Aorta (tissue), 5 donors: Measurements from ENCODE around the gene FGD6. TPM values are rescaled to one million over a fixed set of nuclear protein-coding genes. Genes with fewer than 3 reads are reported as not detected.
"Not testable (repeated sequence)": the region's sequence is repeated elsewhere in the genome, so short reads cannot be mapped to it uniquely, and the experiment has no call there.

Source experiments
- ATAC-seq: fragments of 200-7000 bp; cut with Tn5 transposase; one replicate; pipeline ENCODE4 v1.9.1; 2022; ENCODE audit warnings: moderate library complexity; ENCODE audit not compliant: low FRiP score
- DNase-seq, 2 donors: peaks; one replicate each; pipeline ENCODE4 v3.0.0-alpha.2; 2020
- H3K27ac ChIP-seq, 2 donors: one replicate each; pipeline ENCODE4 v1.5.1; 2013; ENCODE audit warnings: low read length in 2 of 2, mild to moderate bottlenecking in 2 of 2, moderate library complexity in 2 of 2, control low read depth in 1 of 2, inconsistent platforms in 1 of 2, low read depth in 1 of 2
- H3K27me3 ChIP-seq, 2 donors: one replicate each; pipeline ENCODE4 v1.6.1; 2013; ENCODE audit warnings: control low read depth in 1 of 2, low read length in 1 of 2, mild to moderate bottlenecking in 1 of 2, moderate library complexity in 1 of 2; ENCODE audit not compliant: insufficient read depth in 2 of 2, control insufficient read depth in 1 of 2
- H3K36me3 ChIP-seq, 2 donors: one replicate each; pipeline ENCODE4 v1.6.1; 2013; ENCODE audit warnings: control low read depth in 1 of 2, low read length in 1 of 2, mild to moderate bottlenecking in 1 of 2; ENCODE audit not compliant: insufficient read depth in 2 of 2, control insufficient read depth in 1 of 2
- H3K4me1 ChIP-seq, 2 donors: one replicate each; pipeline ENCODE4 v1.6.1; 2013; ENCODE audit warnings: low read length in 2 of 2, control low read depth in 1 of 2, mild to moderate bottlenecking in 1 of 2, moderate library complexity in 1 of 2; ENCODE audit not compliant: insufficient read depth in 2 of 2, control insufficient read depth in 1 of 2
- H3K4me3 ChIP-seq, 2 donors: one replicate each; pipeline ENCODE4 v1.5.1; 2013; ENCODE audit warnings: low read length in 2 of 2, control low read depth in 1 of 2, mild to moderate bottlenecking in 1 of 2
- H3K9me3 ChIP-seq: one replicate; pipeline ENCODE4 v1.6.1; 2013; ENCODE audit warnings: mild to moderate bottlenecking, low read length; ENCODE audit not compliant: control insufficient read depth
- WGBS, 2 donors: extraction: QIAGEN DNeasy Blood & Tissue Kit; methylation state at CpG; one replicate each; pipeline ENCODE4 v1.1.7; 2013; 5-methylcytosine and 5-hydroxymethylcytosine counted together
- intact Hi-C, 2 donors: fragments of 100-400 bp; cut with DNase I; formaldehyde crosslinking; loops; one replicate each; pipeline versions ENCODE4 v1.14.2 to v1.15.0; 2022
- polyA plus RNA-seq, 2 donors: library from polyadenylated mRNA; stranded (reverse); fragments of 200-250 nt; gene quantifications; one replicate each; pipeline ENCODE4 v1.2.3, GENCODE V29; 2013
- total RNA-seq, 2 donors: library from RNA; stranded (reverse); fragmentation: NEBNext Ultra II Directional; extraction: Animal tissue kit (Norgen Biotek cat#: 25700); gene quantifications; one replicate each; pipeline ENCODE4 v1.2.1, GENCODE V29; 2021
- donor health status: healthy with polysubstance abuse.
- donor health status: Bipolar disorder and iron deficiency.
- donor health status: DM: no; HTN: no; CAD: no.
- donor health status: DM: no; HTN: no; CAD: no.
- donor health status: DM: yes; HTN: yes; CAD: no.

Gene FGD6
- total and polyA plus RNA-seq, 4 donors, result 0.95 to 15.5 (median 5.1) TPM

DNA sequence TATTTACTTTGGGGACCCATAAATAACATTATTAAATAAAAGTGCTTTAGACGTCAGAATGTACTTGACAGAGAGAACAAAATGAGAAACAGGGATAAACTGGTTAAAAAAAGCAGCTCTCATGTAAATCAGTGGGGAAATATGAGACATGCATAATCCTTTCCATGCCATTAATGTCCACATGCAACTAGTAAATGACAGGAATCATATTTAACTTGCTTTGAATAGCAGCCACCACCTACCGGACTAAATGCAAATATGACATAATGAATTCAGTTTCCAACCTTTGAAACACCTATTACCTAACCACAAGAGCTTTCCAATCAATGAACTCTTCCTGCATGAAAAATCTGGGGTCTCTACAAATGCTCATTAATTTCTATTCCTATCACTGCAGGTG lies 19.6 kb downstream of the FGD6 start:
- Histone ChIP-seq H3K27ac (no peak overlapping the region), H3K27me3 (no peaks in the 10 kb centered on the region), H3K9me3 (no peaks in the 10 kb centered on the region), H3K4me1 (peaks cover 0 to under 1% of the 10 kb centered on the region in 2 donors), H3K4me3 (no peak overlapping the region), H3K36me3 (no peaks in the 10 kb centered on the region)
- ATAC-seq, result no peak
- DNase-seq, result no peak
- intact Hi-C loops, result no loop called here
- 92 to 97% methylated on average over 2 of the region's 2 CpGs for WGBS, 2 donors

DNA sequence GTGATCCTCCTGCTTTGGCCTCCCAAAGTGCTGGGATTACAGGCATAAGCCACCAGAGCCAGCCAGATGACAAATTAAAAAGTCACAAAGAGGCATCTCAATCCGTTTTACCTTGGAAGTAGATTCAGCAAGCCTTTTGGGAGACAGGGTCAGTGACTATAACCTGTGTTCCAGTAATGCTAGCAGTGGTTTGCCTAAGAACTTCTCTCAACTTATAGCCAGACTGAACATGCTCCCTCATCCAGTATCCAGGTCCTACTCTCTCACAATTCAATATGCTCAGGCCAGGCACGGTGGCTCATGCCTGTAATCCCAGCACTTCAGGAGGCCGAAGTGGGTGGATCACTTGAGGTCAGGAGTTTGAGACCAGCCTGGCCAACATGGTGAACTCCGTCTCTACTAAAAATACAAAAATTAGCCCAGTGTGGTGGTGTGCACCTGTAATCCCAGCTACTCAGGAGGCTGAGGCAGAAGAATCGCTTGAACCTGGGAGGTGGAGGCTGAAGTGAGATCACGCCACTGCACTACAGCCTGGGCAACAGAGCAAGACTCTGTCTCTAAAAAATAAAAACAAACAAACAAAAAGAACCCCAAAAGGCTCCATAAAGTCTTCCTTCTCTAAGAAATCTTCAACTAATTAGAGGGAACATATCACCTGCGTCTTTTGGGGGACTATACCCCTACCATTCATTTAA lies 20.2 kb downstream of the FGD6 start:
- ATAC-seq, H3K4me3 ChIP-seq, H3K9me3 ChIP-seq, H3K27ac ChIP-seq, intact Hi-C loops, H3K27me3 ChIP-seq, H3K36me3 ChIP-seq, H3K4me1 ChIP-seq, DNase-seq: not testable (repeated sequence)
- 94 to 96% methylated on average over 7 of the region's 7 CpGs for WGBS, 2 donors

DNA sequence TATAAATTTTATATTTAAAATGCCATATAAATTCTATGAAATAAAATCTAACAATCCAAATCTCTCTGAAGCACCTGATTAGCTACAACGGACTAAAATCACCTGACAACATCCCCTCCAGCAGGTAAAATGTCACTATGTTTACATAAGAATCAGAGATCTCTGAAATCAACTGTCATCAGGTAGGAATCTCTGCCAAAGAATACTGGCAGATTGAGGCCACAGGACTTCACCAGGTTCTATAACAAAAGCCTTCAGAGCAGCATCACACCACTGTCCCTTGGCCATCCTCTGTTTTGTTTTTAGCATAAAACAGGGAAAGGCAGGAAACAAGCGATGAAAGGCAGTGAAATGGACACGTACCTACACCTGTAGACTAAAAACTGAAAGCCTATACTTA lies 22.1 kb downstream of the FGD6 start:
- DNase-seq (no peak), ATAC-seq (no peak)
- Histone ChIP-seq H3K9me3 (no peaks in the 10 kb centered on the region), H3K4me3 (no peak overlapping the region), H3K36me3 (no peaks in the 10 kb centered on the region), H3K27me3 (no peaks in the 10 kb centered on the region), H3K4me1 (no peaks in the 10 kb centered on the region), H3K27ac (no peak overlapping the region)
- WGBS, 2 donors, result 94 to 95% methylated on average over 3 of the region's 3 CpGs
- intact Hi-C loops, result no loop called here

DNA sequence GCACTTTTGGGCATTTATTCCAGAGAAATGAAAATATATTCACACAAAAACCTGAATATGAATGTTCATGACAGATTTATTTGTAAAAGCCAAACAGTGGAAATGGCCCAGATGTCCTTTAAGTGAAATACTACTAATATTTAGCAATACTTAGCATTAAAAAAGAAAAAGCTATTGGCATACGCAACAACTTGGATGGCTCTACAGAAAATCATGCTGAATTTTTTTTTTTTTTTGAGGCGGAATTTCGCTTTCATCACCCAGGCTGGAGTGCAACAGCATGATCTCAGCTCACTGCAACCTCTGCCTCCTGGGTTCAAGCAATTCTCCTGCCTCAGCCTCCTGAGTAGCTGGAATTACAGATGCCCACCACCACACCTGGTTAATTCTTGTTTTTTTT lies 24.1 kb downstream of the FGD6 start:
- Histone ChIP-seq H3K4me1 (no peaks in the 10 kb centered on the region), H3K4me3 (no peak overlapping the region), H3K9me3 (no peaks in the 10 kb centered on the region), H3K27ac (no peak overlapping the region), H3K36me3 (no peaks in the 10 kb centered on the region), H3K27me3 (no peaks in the 10 kb centered on the region)
- intact Hi-C loops, result no loop called here
- WGBS, 2 donors, result 96 to 98% methylated on average over 3 of the region's 3 CpGs
- ATAC-seq (no peak), DNase-seq (no peak)

DNA sequence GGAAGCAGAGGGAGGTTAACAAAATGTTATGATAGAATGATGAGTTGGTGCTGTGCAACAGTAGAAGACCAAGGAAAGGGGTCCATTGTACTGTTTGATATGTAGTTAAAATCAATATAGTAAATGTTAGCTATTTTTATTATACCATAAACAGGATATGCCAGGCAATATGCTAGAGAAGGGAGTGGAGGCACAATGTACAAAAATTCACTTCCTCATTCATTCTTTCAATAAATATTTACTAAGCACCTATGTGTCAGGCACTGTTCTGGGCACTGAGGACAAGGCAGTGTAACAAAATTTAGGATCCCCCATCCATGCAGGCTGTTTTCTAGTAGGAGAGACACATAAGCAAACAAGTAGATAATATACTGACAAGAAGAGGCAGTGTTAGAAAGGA lies 25.0 kb downstream of the FGD6 start:
- intact Hi-C loops, result no loop called here
- H3K4me1 ChIP-seq, result no peaks in the 10 kb centered on the region
- DNase-seq (no peak), ATAC-seq (no peak)
- H3K9me3 ChIP-seq, result no peaks in the 10 kb centered on the region
- no peak overlapping the region for H3K4me3 ChIP-seq
- no peak overlapping the region for H3K27ac ChIP-seq
- no peaks in the 10 kb centered on the region for H3K36me3 ChIP-seq
- no peaks in the 10 kb centered on the region for H3K27me3 ChIP-seq

DNA sequence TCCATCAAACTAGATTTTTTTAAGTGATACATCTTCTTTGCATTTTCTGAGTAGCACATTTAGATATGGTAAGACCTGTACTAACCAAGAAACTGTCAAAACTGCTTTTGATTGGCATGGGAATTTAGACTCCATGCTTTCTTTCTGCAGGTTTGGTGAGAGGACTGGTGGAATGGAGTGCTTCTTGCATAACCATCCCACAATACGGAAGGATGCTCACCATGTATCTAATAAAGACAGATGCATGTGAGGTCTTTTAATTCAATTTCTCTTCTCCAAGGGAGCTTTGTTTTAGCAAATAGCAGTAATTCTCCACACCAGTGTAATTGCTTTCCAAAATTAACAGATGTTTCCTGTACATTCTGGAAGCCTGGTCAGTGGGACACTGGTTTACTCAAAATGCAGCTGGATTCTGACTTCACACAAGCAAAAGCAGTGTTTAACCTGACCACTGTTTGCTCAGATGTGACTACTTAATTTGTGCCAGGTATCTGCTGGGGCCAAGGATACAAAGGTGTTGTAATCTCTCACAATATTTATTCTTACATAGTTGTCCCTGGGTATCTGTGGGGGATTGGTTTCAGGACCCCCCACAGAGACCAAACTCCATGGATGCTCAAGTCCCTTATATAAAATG lies 26.1 kb downstream of the FGD6 start:
- Histone ChIP-seq H3K4me1 (no peaks in the 10 kb centered on the region), H3K36me3 (no peaks in the 10 kb centered on the region), H3K4me3 (no peak overlapping the region), H3K27me3 (no peaks in the 10 kb centered on the region), H3K27ac (no peak overlapping the region), H3K9me3 (no peaks in the 10 kb centered on the region)
- no peak for ATAC-seq
- no peak for DNase-seq
- intact Hi-C loops, result no loop called here
- whole genome bisulfite sequencing, 2 donors, result 93% methylated on average over 1 of the region's 1 CpG

DNA sequence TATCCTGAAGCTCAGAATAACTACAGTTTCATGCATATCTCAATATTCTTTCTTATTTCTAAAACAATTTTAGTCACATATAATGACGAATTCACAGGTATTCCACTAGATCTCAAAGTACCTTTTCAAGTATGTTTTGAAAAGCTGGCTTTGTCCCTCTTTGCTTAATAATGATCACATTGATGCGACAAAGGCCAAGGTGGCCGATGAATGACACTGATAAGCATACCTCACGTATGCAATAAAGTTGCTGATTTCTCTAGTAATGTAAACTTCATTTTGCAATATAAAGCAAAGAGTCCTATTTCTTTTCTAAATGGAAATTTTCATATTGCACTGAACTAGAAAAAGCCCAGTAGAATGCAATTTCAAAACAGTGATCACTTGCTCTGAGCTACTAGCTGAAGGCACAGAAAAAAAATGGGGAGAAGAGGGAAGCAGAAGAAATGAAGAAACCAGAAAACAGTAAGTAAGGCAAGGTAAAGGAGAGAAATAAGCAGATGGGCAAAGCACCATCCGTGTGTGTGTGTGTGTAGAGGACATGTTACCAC lies 29.3 kb downstream of the FGD6 start:
- Histone ChIP-seq H3K27me3 (no peaks in the 10 kb centered on the region), H3K36me3 (peaks cover 0 to 4% of the 10 kb centered on the region in 2 donors), H3K9me3 (no peaks in the 10 kb centered on the region), H3K27ac (no peak overlapping the region), H3K4me3 (no peak overlapping the region), H3K4me1 (no peaks in the 10 kb centered on the region)
- ATAC-seq (no peak), DNase-seq (no peak)
- WGBS, 2 donors, result 86 to 90% methylated on average over 5 of the region's 5 CpGs
- intact Hi-C loops, result no loop called here

DNA sequence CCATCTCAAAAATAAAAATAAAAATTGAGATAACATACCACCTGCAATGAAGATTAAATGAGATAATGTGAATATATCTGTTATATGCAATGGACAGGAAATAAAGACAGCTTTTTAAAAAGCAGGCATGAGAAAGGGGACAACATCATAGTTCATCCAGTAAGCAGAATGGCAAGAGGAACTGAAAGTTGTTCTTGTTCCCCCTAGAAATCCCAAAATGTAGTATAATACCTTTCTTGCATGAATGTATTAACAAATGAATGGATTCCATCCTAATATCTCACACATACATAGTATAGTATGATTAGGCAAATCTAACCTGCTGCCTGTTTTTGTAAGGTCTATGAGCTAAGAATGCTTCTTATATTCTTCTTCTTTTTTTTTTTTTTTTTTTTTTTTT lies 31.4 kb downstream of the FGD6 start:
- H3K4me1 ChIP-seq, result no peaks in the 10 kb centered on the region
- H3K27me3 ChIP-seq, result no peaks in the 10 kb centered on the region
- peaks cover 0 to 4% of the 10 kb centered on the region in 2 donors for H3K36me3 ChIP-seq
- H3K4me3 ChIP-seq, result no peak overlapping the region
- ATAC-seq (no peak), DNase-seq (no peak)
- no peak overlapping the region for H3K27ac ChIP-seq
- no peaks in the 10 kb centered on the region for H3K9me3 ChIP-seq
- intact Hi-C loops, result no loop called here

DNA sequence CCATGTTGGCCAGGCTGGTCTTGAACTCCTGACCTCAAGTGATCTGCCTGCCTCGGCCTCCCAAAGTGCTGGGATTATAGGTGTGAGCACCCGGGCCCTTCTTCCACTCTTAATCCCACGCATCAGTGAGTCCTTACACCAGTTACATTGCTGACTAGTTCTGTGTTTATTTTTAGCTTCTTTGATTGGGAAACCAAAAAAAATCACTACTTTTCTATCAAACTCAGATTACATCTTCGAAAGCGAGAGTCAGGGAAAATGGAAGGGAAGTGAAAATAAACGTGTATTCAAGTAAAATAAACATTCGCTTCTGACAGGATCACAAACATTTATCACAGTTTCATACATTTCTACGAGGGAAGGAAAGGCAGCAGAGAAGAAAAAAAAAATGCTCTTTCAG lies 32.2 kb downstream of the FGD6 start:
- Histone ChIP-seq H3K27me3 (no peaks in the 10 kb centered on the region), H3K36me3 (peaks cover 0 to 4% of the 10 kb centered on the region in 2 donors), H3K9me3 (no peaks in the 10 kb centered on the region), H3K4me1 (no peaks in the 10 kb centered on the region), H3K4me3 (no peak overlapping the region), H3K27ac (no peak overlapping the region)
- DNase-seq (no peak), ATAC-seq (no peak)
- 83 to 85% methylated on average over 8 of the region's 8 CpGs for WGBS, 2 donors
- intact Hi-C loops, result no loop called here
